Fibroblast of lung (primary cell): ENCODE data around the gene OR6N1.

Experiments
- EZH2 ChIP-seq: IDR thresholded peaks from 2 replicates; pipeline ENCODE4 v1.5.1; 2012; ENCODE audit warnings: low read length, control low read depth, mild to moderate bottlenecking; ENCODE audit errors: missing control alignments
- TF ChIP-seq, protein P1 (sequence below), 2 donors: IDR thresholded peaks in 1 of 2; conservative IDR thresholded peaks in 1 of 2; 1 replicate in 1 of 2; 2 replicates in 1 of 2; pipeline ENCODE4 v1.5.1; 2011 to 2012; ENCODE audit warnings: low read length in 2 of 2, control low read depth in 1 of 2, inconsistent platforms in 1 of 2, low read depth in 1 of 2, mild to moderate bottlenecking in 1 of 2

DNA sequence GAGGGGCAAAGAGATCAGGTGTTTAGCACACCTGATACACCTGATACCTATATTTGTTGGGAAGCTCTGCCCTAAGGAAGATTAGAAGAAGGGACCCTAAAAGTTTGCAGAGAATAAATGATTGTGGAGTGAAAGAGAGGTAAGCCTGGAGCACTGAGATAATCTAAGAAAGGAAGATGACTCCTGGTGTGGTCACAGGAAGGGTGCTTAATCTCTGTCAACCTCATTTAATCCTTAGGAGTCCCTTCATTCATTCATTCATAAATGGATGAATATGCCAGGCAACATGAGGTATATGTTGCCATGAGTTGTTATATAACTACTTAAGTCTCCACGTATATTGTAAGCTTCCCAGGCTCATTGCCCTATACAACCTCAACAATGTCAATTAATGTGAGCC is 43.0 kb upstream of the OR6N1 start:
- TF ChIP-seq, protein P1, sequence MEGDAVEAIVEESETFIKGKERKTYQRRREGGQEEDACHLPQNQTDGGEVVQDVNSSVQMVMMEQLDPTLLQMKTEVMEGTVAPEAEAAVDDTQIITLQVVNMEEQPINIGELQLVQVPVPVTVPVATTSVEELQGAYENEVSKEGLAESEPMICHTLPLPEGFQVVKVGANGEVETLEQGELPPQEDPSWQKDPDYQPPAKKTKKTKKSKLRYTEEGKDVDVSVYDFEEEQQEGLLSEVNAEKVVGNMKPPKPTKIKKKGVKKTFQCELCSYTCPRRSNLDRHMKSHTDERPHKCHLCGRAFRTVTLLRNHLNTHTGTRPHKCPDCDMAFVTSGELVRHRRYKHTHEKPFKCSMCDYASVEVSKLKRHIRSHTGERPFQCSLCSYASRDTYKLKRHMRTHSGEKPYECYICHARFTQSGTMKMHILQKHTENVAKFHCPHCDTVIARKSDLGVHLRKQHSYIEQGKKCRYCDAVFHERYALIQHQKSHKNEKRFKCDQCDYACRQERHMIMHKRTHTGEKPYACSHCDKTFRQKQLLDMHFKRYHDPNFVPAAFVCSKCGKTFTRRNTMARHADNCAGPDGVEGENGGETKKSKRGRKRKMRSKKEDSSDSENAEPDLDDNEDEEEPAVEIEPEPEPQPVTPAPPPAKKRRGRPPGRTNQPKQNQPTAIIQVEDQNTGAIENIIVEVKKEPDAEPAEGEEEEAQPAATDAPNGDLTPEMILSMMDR (conservative IDR thresholded peaks at IDR 0.05 in 1 of 2, IDR thresholded peaks at IDR 0.05 in 1 of 2; ENCODE audit: low read depth in 1 of 2, low read length in 2 of 2), result no peak
- no peak for TF ChIP-seq EZH2
